ENCODE results near the gene SCFD2.

SCFD2 gene

GRCh38 chr4:52890521-52890791, 475.4 kb downstream of the SCFD2 start:
- Mint-ChIP-seq H3K9me3 (no peaks in the 10 kb centered on the region), H3K27ac (no peak overlapping the region), H3K4me3 (no peak overlapping the region), H3K27me3 (no peaks in the 10 kb centered on the region), H3K4me1 (peaks cover 5% of the 10 kb centered on the region), H3K36me3 (ENCODE audit: low read depth) (peaks cover 25% of the 10 kb centered on the region)
- no peak for DNase-seq
- ATAC-seq = no peak

GRCh38 chr4:52889778-52890520, 475.9 kb downstream of the SCFD2 start:
- Mint-ChIP-seq H3K36me3 (ENCODE audit: low read depth) (peaks cover 25% of the 10 kb centered on the region), H3K4me1 (peaks cover 5% of the 10 kb centered on the region), H3K27ac (no peak overlapping the region), H3K4me3 (no peak overlapping the region), H3K27me3 (no peaks in the 10 kb centered on the region), H3K9me3 (no peaks in the 10 kb centered on the region)
- ATAC-seq = peak; percentile 58
- DNase-seq = no peak

- no peaks in the 10 kb centered on the region for H3K27me3 Mint-ChIP-seq
- DNase-seq = no peak
- H3K4me3 Mint-ChIP-seq = no peak overlapping the region
- no peaks in the 10 kb centered on the region for H3K9me3 Mint-ChIP-seq
- H3K4me1 Mint-ChIP-seq = peaks cover 5% of the 10 kb centered on the region
- no peak for ATAC-seq
- no peak overlapping the region for H3K27ac Mint-ChIP-seq
- H3K36me3 Mint-ChIP-seq (ENCODE audit: low read depth) = peaks cover 26% of the 10 kb centered on the region
Observed at GRCh38 chr4:52889354-52889753, 476.5 kb downstream of the SCFD2 start.

GRCh38 chr4:52884994-52885393, 480.9 kb downstream of the SCFD2 start:
- no peak for DNase-seq
- peaks cover 3% of the 10 kb centered on the region for H3K4me1 Mint-ChIP-seq
- no peaks in the 10 kb centered on the region for H3K9me3 Mint-ChIP-seq
- H3K36me3 Mint-ChIP-seq (ENCODE audit: low read depth) = peaks cover 32% of the 10 kb centered on the region
- no peaks in the 10 kb centered on the region for H3K27me3 Mint-ChIP-seq
- H3K4me3 Mint-ChIP-seq = no peak overlapping the region
- no peak overlapping the region for H3K27ac Mint-ChIP-seq
- no peak for ATAC-seq

GRCh38 chr4:52883707-52884669, 481.9 kb downstream of the SCFD2 start:
- H3K27ac Mint-ChIP-seq = no peak overlapping the region
- H3K4me3 Mint-ChIP-seq = no peak overlapping the region
- DNase-seq (no peak), ATAC-seq (no peak)
- H3K36me3 Mint-ChIP-seq (ENCODE audit: low read depth) = peaks cover 30% of the 10 kb centered on the region
- H3K4me1 Mint-ChIP-seq = peaks cover 2% of the 10 kb centered on the region
- no peaks in the 10 kb centered on the region for H3K27me3 Mint-ChIP-seq
- no peaks in the 10 kb centered on the region for H3K9me3 Mint-ChIP-seq

GRCh38 chr4:52883183-52883621, 482.7 kb downstream of the SCFD2 start:
- ATAC-seq (no peak), DNase-seq (no peak)
- H3K4me1 Mint-ChIP-seq = peaks cover 2% of the 10 kb centered on the region
- no peak overlapping the region for H3K27ac Mint-ChIP-seq
- no peak overlapping the region for H3K4me3 Mint-ChIP-seq
- no peaks in the 10 kb centered on the region for H3K27me3 Mint-ChIP-seq
- H3K36me3 Mint-ChIP-seq (ENCODE audit: low read depth) = peaks cover 23% of the 10 kb centered on the region
- H3K9me3 Mint-ChIP-seq = no peaks in the 10 kb centered on the region

- DNase-seq (no peak), ATAC-seq (no peak)
- Mint-ChIP-seq H3K27me3 (no peaks in the 10 kb centered on the region), H3K4me1 (peaks cover 4% of the 10 kb centered on the region), H3K9me3 (no peaks in the 10 kb centered on the region), H3K36me3 (ENCODE audit: low read depth) (peaks cover 14% of the 10 kb centered on the region), H3K27ac (no peak overlapping the region), H3K4me3 (no peak overlapping the region)
Observed at GRCh38 chr4:52880994-52881393, 484.9 kb downstream of the SCFD2 start.

- peaks cover 14% of the 10 kb centered on the region for H3K36me3 Mint-ChIP-seq (ENCODE audit: low read depth)
- no peak overlapping the region for H3K27ac Mint-ChIP-seq
- DNase-seq = no peak
- H3K4me1 Mint-ChIP-seq = peaks cover 4% of the 10 kb centered on the region
- no peaks in the 10 kb centered on the region for H3K27me3 Mint-ChIP-seq
- H3K9me3 Mint-ChIP-seq = no peaks in the 10 kb centered on the region
- no peak overlapping the region for H3K4me3 Mint-ChIP-seq
- no peak for ATAC-seq
Observed at GRCh38 chr4:52879471-52879870, 486.4 kb downstream of the SCFD2 start.

- DNase-seq = no peak
Observed at GRCh38 chr4:52877694-52878093, 488.2 kb downstream of the SCFD2 start.

GRCh38 chr4:52877036-52877435, 488.8 kb downstream of the SCFD2 start:
- Mint-ChIP-seq H3K4me3 (no peak overlapping the region), H3K4me1 (peaks cover 4% of the 10 kb centered on the region), H3K9me3 (no peaks in the 10 kb centered on the region), H3K36me3 (ENCODE audit: low read depth) (peaks cover 15% of the 10 kb centered on the region), H3K27me3 (no peaks in the 10 kb centered on the region), H3K27ac (no peak overlapping the region)
- no peak for ATAC-seq
- DNase-seq = no peak

More at GRCh38 chr4:52877694-52878093, 488.2 kb downstream of the SCFD2 start:
- Mint-ChIP-seq H3K4me1 (peaks cover 4% of the 10 kb centered on the region), H3K9me3 (no peaks in the 10 kb centered on the region), H3K4me3 (no peak overlapping the region), H3K27me3 (no peaks in the 10 kb centered on the region), H3K36me3 (ENCODE audit: low read depth) (peaks cover 15% of the 10 kb centered on the region), H3K27ac (no peak overlapping the region)
- ATAC-seq = no peak

- no peak for DNase-seq
- Mint-ChIP-seq H3K27ac (no peak overlapping the region), H3K4me3 (no peak overlapping the region), H3K27me3 (no peaks in the 10 kb centered on the region), H3K4me1 (peaks cover 2% of the 10 kb centered on the region), H3K9me3 (no peaks in the 10 kb centered on the region), H3K36me3 (ENCODE audit: low read depth) (peaks cover 15% of the 10 kb centered on the region)
- no peak for ATAC-seq
Observed at GRCh38 chr4:52876069-52876468, 489.8 kb downstream of the SCFD2 start.

- no peak overlapping the region for H3K4me3 Mint-ChIP-seq
- H3K36me3 Mint-ChIP-seq (ENCODE audit: low read depth) = peaks cover 18% of the 10 kb centered on the region
- no peaks in the 10 kb centered on the region for H3K9me3 Mint-ChIP-seq
- ATAC-seq (no peak), DNase-seq (no peak)
- no peak overlapping the region for H3K27ac Mint-ChIP-seq
- no peaks in the 10 kb centered on the region for H3K27me3 Mint-ChIP-seq
- peaks cover 2% of the 10 kb centered on the region for H3K4me1 Mint-ChIP-seq
Observed at GRCh38 chr4:52874948-52875347, 490.9 kb downstream of the SCFD2 start.

GRCh38 chr4:52873861-52874343, 492.0 kb downstream of the SCFD2 start:
- no peak overlapping the region for H3K4me3 Mint-ChIP-seq
- no peaks in the 10 kb centered on the region for H3K27me3 Mint-ChIP-seq
- ATAC-seq (no peak), DNase-seq (no peak)
- H3K36me3 Mint-ChIP-seq (ENCODE audit: low read depth) = peaks cover 18% of the 10 kb centered on the region
- no peak overlapping the region for H3K27ac Mint-ChIP-seq
- no peaks in the 10 kb centered on the region for H3K9me3 Mint-ChIP-seq
- peaks cover 2% of the 10 kb centered on the region for H3K4me1 Mint-ChIP-seq

GRCh38 chr4:52873191-52873590, 492.7 kb downstream of the SCFD2 start:
- DNase-seq (no peak), ATAC-seq (no peak)
- H3K27me3 Mint-ChIP-seq = no peaks in the 10 kb centered on the region
- no peak overlapping the region for H3K27ac Mint-ChIP-seq
- H3K36me3 Mint-ChIP-seq (ENCODE audit: low read depth) = peaks cover 18% of the 10 kb centered on the region
- H3K4me3 Mint-ChIP-seq = no peak overlapping the region
- H3K9me3 Mint-ChIP-seq = no peaks in the 10 kb centered on the region
- H3K4me1 Mint-ChIP-seq = peaks cover 2% of the 10 kb centered on the region

GRCh38 chr4:52870225-52870624, 495.6 kb downstream of the SCFD2 start:
- no peak overlapping the region for H3K27ac Mint-ChIP-seq
- no peaks in the 10 kb centered on the region for H3K27me3 Mint-ChIP-seq
- H3K4me3 Mint-ChIP-seq = no peak overlapping the region
- no peaks in the 10 kb centered on the region for H3K9me3 Mint-ChIP-seq
- no peaks in the 10 kb centered on the region for H3K4me1 Mint-ChIP-seq
- DNase-seq = no peak
- ATAC-seq = no peak
- peaks cover 17% of the 10 kb centered on the region for H3K36me3 Mint-ChIP-seq (ENCODE audit: low read depth)

Measured in activated naive CD8-positive, alpha-beta T cell treated with anti-CD3 and anti-CD28 coated beads, Interleukin-2, amount 50 U/mL, for 24 hours (primary cell).